ENCODE results near the gene TAF11.

DNA sequence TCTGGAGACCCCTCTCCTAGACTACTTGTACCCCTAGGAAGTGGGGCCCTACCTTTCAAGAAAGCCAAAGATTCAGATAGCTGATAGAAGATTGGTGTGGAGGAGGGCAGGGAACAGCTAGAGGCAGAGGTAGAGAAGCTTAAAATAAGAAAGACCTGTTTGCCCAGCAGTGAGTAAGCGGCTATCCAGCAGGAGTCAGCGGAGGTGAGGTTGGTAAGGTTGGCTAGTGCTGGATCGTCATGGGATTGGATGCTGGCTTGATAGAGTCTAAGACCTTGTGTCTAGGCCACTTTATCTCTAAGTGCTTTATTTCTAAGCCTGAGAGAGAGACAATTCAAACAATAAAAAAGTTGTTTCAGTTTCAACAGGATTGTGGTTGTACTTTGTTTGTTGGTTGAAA, 20.4 kb upstream of the TAF11 start:
- TF ChIP-seq, protein P1, sequence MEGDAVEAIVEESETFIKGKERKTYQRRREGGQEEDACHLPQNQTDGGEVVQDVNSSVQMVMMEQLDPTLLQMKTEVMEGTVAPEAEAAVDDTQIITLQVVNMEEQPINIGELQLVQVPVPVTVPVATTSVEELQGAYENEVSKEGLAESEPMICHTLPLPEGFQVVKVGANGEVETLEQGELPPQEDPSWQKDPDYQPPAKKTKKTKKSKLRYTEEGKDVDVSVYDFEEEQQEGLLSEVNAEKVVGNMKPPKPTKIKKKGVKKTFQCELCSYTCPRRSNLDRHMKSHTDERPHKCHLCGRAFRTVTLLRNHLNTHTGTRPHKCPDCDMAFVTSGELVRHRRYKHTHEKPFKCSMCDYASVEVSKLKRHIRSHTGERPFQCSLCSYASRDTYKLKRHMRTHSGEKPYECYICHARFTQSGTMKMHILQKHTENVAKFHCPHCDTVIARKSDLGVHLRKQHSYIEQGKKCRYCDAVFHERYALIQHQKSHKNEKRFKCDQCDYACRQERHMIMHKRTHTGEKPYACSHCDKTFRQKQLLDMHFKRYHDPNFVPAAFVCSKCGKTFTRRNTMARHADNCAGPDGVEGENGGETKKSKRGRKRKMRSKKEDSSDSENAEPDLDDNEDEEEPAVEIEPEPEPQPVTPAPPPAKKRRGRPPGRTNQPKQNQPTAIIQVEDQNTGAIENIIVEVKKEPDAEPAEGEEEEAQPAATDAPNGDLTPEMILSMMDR (IDR thresholded peaks at IDR 0.05): no peak
- no peak for TF ChIP-seq POLR2A (IDR thresholded peaks at IDR 0.05)

All from vagina (tissue), 2 donors.